HCT116 (cell line): Measurements from ENCODE around the gene GPR176. TPM values are rescaled to one million over a fixed set of nuclear protein-coding genes. Genes with fewer than 3 reads are reported as not detected.
A peak's percentile ranks its signal among the peaks of the same experiment; 100 is the strongest.

Source experiments
- ATAC-seq: fragments of 200-7000 bp; cut with Tn5 transposase; 2 replicates; pipeline ENCODE4 v1.9.1; 2020; ENCODE audit warnings: mild to moderate bottlenecking, moderate library complexity
- Bru-seq: library from RNA; stranded (reverse); fragments of 400-500 nt; gene quantifications from one replicate; lab custom pipeline; 2021; lab: Mats Ljungman, UMichigan
- BruChase-seq, 2 experiments: library from RNA; stranded (reverse); fragments of 400-500 nt; gene quantifications; one replicate each; lab custom pipeline; 2021; lab: Mats Ljungman, UMichigan
- BruUV-seq: library from RNA; stranded (reverse); fragments of 400-500 nt; replicated peaks from 2 replicates; lab custom pipeline; 2021; lab: Mats Ljungman, UMichigan
- CTCF ChIA-PET: fragments of 300-600 bp; sonication (Branson Sonifier 250); formaldehyde crosslinking; loops from one replicate; lab custom pipeline; 2021; ENCODE audit warnings: antibody characterized with exemption; lab: Charles Lee
- POLR2A ChIA-PET: fragments of 300-600, 350-600 bp; sonication (Branson Sonifier 250); formaldehyde crosslinking; loops from one replicate; lab custom pipeline; 2021; ENCODE audit warnings: antibody characterized with exemption; lab: Charles Lee
- RAD21 ChIA-PET, 2 experiments: fragments of 300-600 bp; sonication (Branson Sonifier 250); formaldehyde crosslinking; loops; one replicate each; lab custom pipeline; 2023; ENCODE audit warnings: low total read pairs in 2 of 2; ENCODE audit not compliant: uncharacterized antibody in 2 of 2, unreplicated experiment in 2 of 2, low non-redundant PET in 1 of 2; lab: Charles Lee
- DNase-seq: peaks from one replicate; pipeline ENCODE4 v3.0.0-alpha.2; 2010; ENCODE audit warnings: low read depth, low spot score
- H2AFZ ChIP-seq: fragments of 200-600 bp; shearing (Covaris generic), sonication (generic); 2 replicates; pipeline ENCODE4 v1.6.1; 2017; ENCODE audit warnings: low read depth, mixed run types, mixed read lengths, antibody characterized with exemption, low read length; ENCODE audit not compliant: poor library complexity, severe bottlenecking
- H3K27ac ChIP-seq: 2 replicates; pipeline ENCODE4 v1.5.1; 2012; ENCODE audit warnings: low read depth, low read length
- H3K27me3 ChIP-seq: fragments of 200-600 bp; sonication (generic); 2 replicates; pipeline ENCODE4 v1.6.1; 2016; ENCODE audit warnings: mixed run types, low read length, mixed read lengths; ENCODE audit not compliant: insufficient read depth
- H3K36me3 ChIP-seq, 2 experiments: fragments of 200-500 bp in 1 of 2; fragments of 200-600 bp in 1 of 2; sonication (Bioruptor generic) in 1 of 2; sonication (generic) in 1 of 2; 2 replicates each; pipeline versions ENCODE4 v1.5.1 to v1.6.1; 2014 to 2016; ENCODE audit warnings: low read length in 2 of 2, inconsistent platforms in 1 of 2, mixed read lengths in 1 of 2, mixed run types in 1 of 2; ENCODE audit not compliant: insufficient read depth in 2 of 2, control insufficient read depth in 1 of 2
- H3K4me1 ChIP-seq, 2 experiments: fragments of 200-600 bp in 1 of 2; sonication (generic) in 1 of 2; 2 replicates each; pipeline versions ENCODE4 v1.5.1 to v1.6.1; 2012 to 2017; ENCODE audit warnings: low read length in 2 of 2, inconsistent platforms in 1 of 2, mild to moderate bottlenecking in 1 of 2, mixed read lengths in 1 of 2, mixed run types in 1 of 2, moderate library complexity in 1 of 2; ENCODE audit not compliant: insufficient read depth in 2 of 2, control insufficient read depth in 1 of 2
- H3K4me2 ChIP-seq: fragments of 200-600 bp; sonication (generic); 2 replicates; pipeline ENCODE4 v1.6.1; 2017; ENCODE audit warnings: mixed run types, low read length, mixed read lengths
- H3K4me3 ChIP-seq, 2 experiments: fragments of 200-600 bp in 1 of 2; sonication (generic) in 1 of 2; replicated peaks in 1 of 2; 2 replicates each; pipeline ENCODE4 v1.5.1; 2011 to 2016; ENCODE audit warnings: low read length in 2 of 2, control low read depth in 1 of 2, low read depth in 1 of 2, mild to moderate bottlenecking in 1 of 2, mixed read lengths in 1 of 2, mixed run types in 1 of 2
- H3K79me2 ChIP-seq: fragments of 200-600 bp; sonication (generic); 2 replicates; pipeline ENCODE4 v1.6.1; 2017; ENCODE audit warnings: mild to moderate bottlenecking, mixed run types, low read length, moderate library complexity, mixed read lengths; ENCODE audit not compliant: insufficient read depth
- H3K9ac ChIP-seq: fragments of 200-600 bp; sonication (generic); 2 replicates; pipeline ENCODE4 v1.6.1; 2016; ENCODE audit warnings: low read length, mixed read lengths
- H3K9me2 ChIP-seq: fragments of 200-600 bp; sonication (generic), shearing (Covaris generic); 2 replicates; pipeline ENCODE4 v1.6.1; 2017; ENCODE audit warnings: mixed run types, mild to moderate bottlenecking, moderate library complexity; ENCODE audit not compliant: insufficient read depth
- H3K9me3 ChIP-seq, 2 experiments: fragments of 200-500 bp in 1 of 2; fragments of 200-600 bp in 1 of 2; sonication (Bioruptor generic) in 1 of 2; sonication (generic) in 1 of 2; 2 replicates each; pipeline ENCODE4 v1.6.1; 2014 to 2017; ENCODE audit warnings: low read length in 2 of 2, mixed read lengths in 2 of 2, inconsistent platforms in 1 of 2, low read depth in 1 of 2, mild to moderate bottlenecking in 1 of 2, mixed run types in 1 of 2, moderate library complexity in 1 of 2; ENCODE audit not compliant: control insufficient read depth in 1 of 2, insufficient read depth in 1 of 2
- H4K20me1 ChIP-seq: fragments of 200-600 bp; sonication (generic), shearing (Covaris generic); 2 replicates; pipeline ENCODE4 v1.6.1; 2017; ENCODE audit warnings: mixed run types, mild to moderate bottlenecking, moderate library complexity; ENCODE audit not compliant: insufficient read depth
- ATF3 ChIP-seq: IDR thresholded peaks from 2 replicates; pipeline ENCODE4 v1.6.1; 2012
- CEBPB ChIP-seq: IDR thresholded peaks from 2 replicates; pipeline ENCODE4 v1.6.1; 2012; ENCODE audit warnings: low read depth
- EGR1 ChIP-seq: IDR thresholded peaks from 2 replicates; pipeline ENCODE4 v1.6.1; 2012; ENCODE audit warnings: low read depth
- EZH2phosphoT487 ChIP-seq: fragments of 200-600 bp; IDR thresholded peaks from 2 replicates; pipeline ENCODE4 v1.6.1; 2018; ENCODE audit warnings: antibody characterized with exemption, borderline replicate concordance
- POLR2A ChIP-seq: IDR thresholded peaks from 2 replicates; pipeline ENCODE4 v1.7.0; 2011; ENCODE audit warnings: borderline replicate concordance; ENCODE audit not compliant: insufficient read depth, insufficient read length; ENCODE audit errors: extremely low read depth
- POLR2AphosphoS5 ChIP-seq: IDR thresholded peaks from 2 replicates; pipeline ENCODE4 v1.6.1; 2011; ENCODE audit warnings: mild to moderate bottlenecking, low read depth, low read length, moderate library complexity
- RAD21 ChIP-seq: IDR thresholded peaks from 2 replicates; pipeline ENCODE4 v1.6.1; 2012; ENCODE audit warnings: low read depth, mild to moderate bottlenecking
- SRF ChIP-seq: IDR thresholded peaks from 2 replicates; pipeline ENCODE4 v1.6.1; 2012; ENCODE audit warnings: low read depth
- YY1 ChIP-seq: IDR thresholded peaks from 2 replicates; pipeline ENCODE4 v1.6.1; 2011; ENCODE audit warnings: low read length, low read depth, moderate library complexity, mild to moderate bottlenecking; ENCODE audit not compliant: insufficient replicate concordance; ENCODE audit errors: extremely low read depth
- ZNF274 ChIP-seq: fragments of 200-500 bp; sonication (Bioruptor generic); IDR thresholded peaks from 2 replicates; pipeline ENCODE4 v1.6.1; 2014; ENCODE audit warnings: mild to moderate bottlenecking, low read depth, low read length, inconsistent platforms
- intact Hi-C: fragments of 100-400 bp; cut with micrococcal nuclease; formaldehyde crosslinking; loops from 2 replicates; pipeline ENCODE4 v1.10.0; 2022
- long read RNA-seq: library from polyadenylated mRNA; unstranded; transcript quantifications from one replicate; pipeline ENCODE4 v2.0.0, GENCODE V29; 2021; ENCODE audit not compliant: unreplicated experiment
- polyA plus RNA-seq: library from polyadenylated mRNA; unstranded; fragments of >200 nt; gene quantifications from 2 replicates; pipeline ENCODE4 v1.2.1, GENCODE V29; 2012; ENCODE audit warnings: missing spikeins
- total RNA-seq: library from RNA; stranded (reverse); gene quantifications from one replicate; pipeline ENCODE4 v1.2.1, GENCODE V29; 2021; ENCODE audit not compliant: unreplicated experiment

GPR176 gene
- 1.7 TPM for total RNA-seq
- 0.51 and 0.87 TPM in 2 replicates for polyA plus RNA-seq
- Bru-seq, nascent RNA, result percentile 28 among the genes with signal in this experiment
- BruChase-seq, experiment 1, labeled RNA remaining after a 6-hour chase, result percentile 22 among the genes with signal in this experiment
- BruChase-seq, experiment 2, labeled RNA remaining after a 2-hour chase, result percentile 27 among the genes with signal in this experiment
- long read RNA-seq, partial matches to known transcripts, result 0 of 3 reads
- long read RNA-seq, other reads (novel, unspliced or antisense), result 3 of 3 reads

GRCh38 chr15:39919748-39920509, at the start of gene GPR176:
Gene GPR176, minus strand, starts transcription at chr15:39920266. Its CDS starts 240 bp downstream, at chr15:39920026.
- no peaks in the 10 kb centered on the region for H4K20me1 ChIP-seq
- TF ChIP-seq POLR2A, result no peak
- no peak for TF ChIP-seq ZNF274
- TF ChIP-seq CEBPB, result no peak
- TF ChIP-seq YY1, result no peak
- no peak for TF ChIP-seq EZH2phosphoT487
- TF ChIP-seq POLR2AphosphoS5, result no peak
- TF ChIP-seq RAD21, result no peak
- no peak for TF ChIP-seq EGR1
- no peak for TF ChIP-seq ATF3
- no peak for TF ChIP-seq SRF
- TF ChIP-seq, all 23 proteins: peak for 0
- ATAC-seq (peak; percentile 47), DNase-seq (no peak)
- Histone ChIP-seq H3K27ac (peak within 1 kb of the TSS; percentile 28; the same call in 1 of the 2 replicates), H3K9me3 (no peaks in the 10 kb centered on the region), H2AFZ (peak within 1 kb of the TSS; percentile 91), H3K4me1 (peaks cover 6 to 23% of the 10 kb centered on the region in 2 experiments; a peak in 3 of 4 replicates), H3K4me2 (peak within 1 kb of the TSS; percentile 84), H3K4me3 (peak within 1 kb of the TSS; percentile 42 to 55), H3K36me3 (no peaks in the 10 kb centered on the region), H3K9me2 (no peaks in the 10 kb centered on the region), H3K27me3 (no peaks in the 10 kb centered on the region), H3K79me2 (no peaks in the 10 kb centered on the region), H3K9ac (peak within 1 kb of the TSS; percentile 52)
- no TSS peak for BruUV-seq
- ChIA-PET RAD21 (no interaction called here), POLR2A (interaction anchor here (1.4 kb wide), 1 partner anchor 14 kb away, joined by 5 read pairs; the partner anchor contains the start of gene EIF2AK4), CTCF (no interaction called here)
- intact Hi-C loops, result no loop called here
